HG03442 (cell line): ENCODE results near the gene KLK7.
"Not testable (repeated sequence)": the region's sequence is repeated elsewhere in the genome, so short reads cannot be mapped to it uniquely, and the experiment has no call there.

Source experiments
- ATAC-seq: cut with Tn5 transposase; IDR thresholded peaks from one replicate; pipeline ENCODE4 v1.9.1; 2021; ENCODE audit warnings: mild to moderate bottlenecking, moderate library complexity; ENCODE audit not compliant: unreplicated experiment

The KLK7 gene

DNA sequence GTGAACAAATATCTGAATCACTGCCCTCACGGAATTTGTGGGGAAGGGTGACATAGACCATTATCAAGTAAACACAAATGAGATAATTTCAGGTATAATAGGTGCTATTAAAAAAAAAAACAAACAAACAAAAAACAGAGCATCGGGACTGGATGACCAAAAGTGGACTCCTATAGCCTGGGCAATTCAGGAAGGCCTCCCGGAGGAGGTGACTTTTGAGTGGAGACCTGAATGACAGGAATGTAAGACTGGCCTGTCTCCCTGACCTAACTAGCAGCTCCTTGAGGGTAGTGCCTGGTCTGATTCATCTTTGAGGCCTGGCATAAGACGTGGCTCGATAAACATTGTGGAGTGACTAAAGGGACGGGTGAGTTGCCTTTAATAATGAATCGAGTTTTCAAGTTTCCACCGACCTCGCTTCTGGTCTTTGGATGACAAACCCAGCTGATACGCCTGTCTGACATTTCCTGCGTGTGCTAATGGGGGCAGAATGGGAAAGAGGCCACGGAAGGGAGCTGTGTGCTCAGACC, 29.0 kb upstream of the KLK7 start:
- no peak for ATAC-seq

DNA sequence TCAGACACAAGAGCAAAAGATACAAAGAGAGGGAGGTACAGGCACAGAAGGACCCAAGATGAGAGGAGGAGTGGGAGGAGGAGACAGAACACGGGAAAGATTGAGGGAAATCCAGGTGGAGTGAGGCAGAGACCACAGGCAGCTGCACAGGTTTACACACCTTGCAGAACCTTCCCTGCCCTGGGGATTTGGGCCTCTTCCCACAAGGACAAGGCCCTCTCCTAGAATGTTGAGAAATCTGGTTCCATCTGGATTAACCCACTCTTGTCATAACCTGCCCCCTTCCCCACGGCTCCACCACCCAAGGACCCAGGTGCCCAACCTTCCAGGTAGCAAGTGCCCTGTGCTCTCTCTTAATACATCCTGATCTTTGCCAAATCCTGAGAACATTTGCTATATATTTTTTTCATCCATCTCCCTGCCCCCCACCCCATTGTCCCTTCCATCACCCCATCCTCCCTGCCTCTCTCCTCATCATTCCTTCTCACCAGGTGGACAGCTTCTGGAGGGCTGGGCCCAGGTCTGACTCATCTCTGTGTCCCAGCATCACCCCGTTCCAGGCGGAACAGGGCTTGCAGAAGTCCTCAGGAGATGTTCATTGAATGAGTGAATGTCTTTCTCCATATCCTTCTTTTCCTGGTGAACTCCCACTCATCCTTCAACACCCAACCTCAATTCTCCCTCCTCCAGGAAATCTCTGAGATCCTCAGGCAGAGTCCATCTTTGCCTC, 26.5 kb upstream of the KLK7 start:
- ATAC-seq: no peak

DNA sequence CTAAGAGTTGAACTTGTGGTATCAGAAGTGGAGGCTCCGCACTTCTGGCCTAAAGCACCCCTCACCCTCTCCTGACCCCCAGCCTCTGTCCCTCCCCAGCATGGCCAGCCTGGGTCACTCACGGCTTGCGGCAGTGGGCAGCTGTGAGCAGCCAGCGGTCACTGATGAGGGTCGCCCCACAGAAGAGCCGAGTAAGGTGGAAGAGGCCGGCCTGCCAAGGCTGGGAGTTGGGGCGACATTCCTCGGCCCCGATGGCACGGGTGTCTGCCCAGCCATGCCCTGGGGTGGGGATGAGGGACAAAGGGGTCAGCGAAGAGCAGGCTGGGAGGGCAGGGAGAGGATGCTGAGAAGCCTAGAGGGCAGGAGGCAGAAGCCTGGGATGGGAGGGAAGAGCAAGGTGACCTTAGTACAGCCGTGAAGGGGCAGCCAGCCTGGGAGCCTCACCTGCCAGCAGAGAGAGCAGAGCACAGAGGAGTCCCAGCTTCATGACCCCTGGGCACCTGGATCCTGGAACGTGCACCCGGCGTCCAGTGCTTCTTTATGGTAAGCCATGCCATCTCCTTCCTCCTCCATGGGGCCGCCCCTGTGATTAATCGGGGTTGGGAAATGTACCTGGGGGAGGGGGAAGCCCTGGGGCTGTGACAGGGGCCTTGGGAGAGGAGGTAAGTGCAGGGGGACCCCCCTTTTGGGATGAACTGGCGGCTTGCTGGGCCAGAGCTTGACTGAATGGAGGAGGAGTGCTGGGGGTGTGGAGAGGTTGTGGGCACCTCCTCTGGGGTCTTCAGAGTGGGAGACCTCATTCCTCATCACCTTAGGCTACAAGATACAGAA, 25.6 kb upstream of the KLK7 start:
- no peak for ATAC-seq

DNA sequence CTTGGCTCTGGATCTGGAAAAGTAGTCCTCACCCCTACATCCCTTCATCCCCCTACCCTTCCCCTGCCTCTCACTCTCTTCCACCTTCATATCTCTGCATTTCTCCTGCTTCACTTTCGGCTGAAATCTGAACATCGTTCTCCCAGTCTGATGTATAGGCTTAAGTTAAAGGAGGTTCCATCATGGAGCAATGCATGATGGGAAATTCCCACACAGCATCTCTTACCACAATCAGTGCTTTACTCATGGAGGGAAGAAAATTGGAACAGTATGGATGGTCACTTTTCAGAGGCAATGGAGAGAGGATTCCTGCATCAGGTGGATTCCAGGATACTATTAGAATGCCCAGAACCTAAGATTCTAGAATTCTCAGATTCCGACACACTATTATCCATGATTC, 23.8 kb upstream of the KLK7 start:
- ATAC-seq: no peak

DNA sequence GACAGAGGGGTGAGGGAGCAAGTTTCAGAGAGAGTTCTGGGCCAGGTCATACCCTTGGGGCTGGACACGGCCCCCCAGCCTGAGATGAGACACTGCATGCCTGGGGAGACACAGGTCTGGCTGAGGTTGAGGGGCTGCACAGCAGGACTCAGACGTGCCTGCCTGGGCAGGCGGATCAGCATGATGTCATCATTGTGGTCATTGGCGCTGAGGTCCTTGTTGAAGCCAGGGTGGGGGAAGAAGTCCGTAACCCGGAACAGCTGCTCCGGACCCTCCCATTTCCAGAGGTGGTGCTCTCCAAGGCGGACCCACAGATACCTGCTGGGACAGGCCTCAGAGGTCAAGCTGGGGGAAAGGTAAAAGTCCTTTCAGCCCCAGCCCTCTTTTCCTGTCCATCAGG, 22.7 kb upstream of the KLK7 start:
- ATAC-seq: no peak

DNA sequence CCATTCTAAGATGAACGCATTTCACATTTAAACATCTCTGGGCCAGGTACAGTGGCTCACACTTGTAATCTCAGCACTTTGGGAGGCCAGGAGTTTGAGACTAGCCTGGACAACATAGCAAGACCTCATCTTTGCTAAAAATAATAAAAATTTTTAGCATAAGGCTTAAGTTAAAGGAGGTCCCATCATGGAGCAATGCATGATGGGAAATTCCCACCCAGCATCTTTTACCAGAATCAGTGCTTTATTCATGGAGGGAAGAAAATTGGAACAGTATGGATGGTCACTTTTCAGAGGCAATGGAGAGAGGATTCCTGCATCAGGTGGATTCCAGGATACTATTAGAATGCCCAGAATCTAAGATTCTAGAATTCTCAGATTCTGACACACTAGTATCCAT, 21.5 kb upstream of the KLK7 start:
- ATAC-seq: no peak

DNA sequence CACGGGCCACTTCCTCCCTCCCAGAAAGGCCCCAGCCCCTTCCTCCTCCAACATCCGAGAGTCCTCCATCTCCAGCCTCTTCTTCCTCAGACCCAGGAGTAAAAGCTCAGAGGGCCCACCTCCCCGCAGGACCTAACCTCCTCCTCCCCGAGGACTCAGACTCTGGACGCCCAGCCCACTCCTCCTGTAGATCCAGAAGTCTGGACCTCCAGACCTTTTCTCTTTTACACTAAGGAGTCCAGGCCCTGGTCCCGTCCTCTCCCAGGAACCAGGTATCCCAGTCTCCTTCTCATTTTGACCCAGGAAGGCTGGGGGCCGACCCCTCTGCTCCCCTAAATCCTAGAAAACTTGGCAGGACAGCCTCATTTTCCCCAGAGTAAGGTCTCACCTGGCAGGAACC, 19.6 kb upstream of the KLK7 start:
- no peak for ATAC-seq

DNA sequence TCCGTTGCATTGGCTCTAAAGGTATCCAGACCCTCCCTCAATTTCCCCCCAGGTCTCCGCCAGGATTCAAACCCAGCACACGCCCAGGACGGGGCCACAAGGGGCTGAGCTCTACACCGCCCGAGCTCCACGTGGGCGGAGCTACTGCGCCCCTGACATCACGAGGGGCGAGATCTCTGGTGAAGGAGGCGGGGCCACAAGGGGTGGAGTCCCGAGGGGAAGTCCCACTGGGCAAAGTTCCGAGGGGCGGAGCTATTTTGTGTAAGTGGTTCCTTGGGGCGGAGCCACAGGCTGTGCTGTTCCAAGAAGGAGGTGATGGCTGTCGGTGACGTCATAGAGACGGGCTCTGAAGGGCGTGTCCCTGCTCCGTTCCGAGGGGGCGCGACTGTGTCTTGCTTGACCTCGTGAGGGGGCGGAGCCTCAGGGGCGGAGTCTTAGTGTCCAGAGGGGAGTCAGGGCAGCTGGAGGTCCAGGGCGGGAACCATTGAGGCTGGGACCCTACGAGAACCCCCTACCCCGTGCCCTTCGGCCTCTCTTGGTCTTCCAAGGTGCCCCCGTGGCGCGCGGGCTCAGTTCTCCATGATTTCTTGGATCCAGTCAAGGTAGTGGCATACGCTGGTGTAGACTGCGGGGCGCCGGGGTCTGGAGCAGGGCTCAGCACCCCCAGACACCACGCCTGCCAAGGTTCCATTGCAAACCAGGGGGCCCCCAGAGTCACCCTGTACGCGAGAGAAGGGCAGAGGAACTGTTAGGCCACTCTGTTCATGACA, 19.0 kb upstream of the KLK7 start:
- ATAC-seq: no peak

DNA sequence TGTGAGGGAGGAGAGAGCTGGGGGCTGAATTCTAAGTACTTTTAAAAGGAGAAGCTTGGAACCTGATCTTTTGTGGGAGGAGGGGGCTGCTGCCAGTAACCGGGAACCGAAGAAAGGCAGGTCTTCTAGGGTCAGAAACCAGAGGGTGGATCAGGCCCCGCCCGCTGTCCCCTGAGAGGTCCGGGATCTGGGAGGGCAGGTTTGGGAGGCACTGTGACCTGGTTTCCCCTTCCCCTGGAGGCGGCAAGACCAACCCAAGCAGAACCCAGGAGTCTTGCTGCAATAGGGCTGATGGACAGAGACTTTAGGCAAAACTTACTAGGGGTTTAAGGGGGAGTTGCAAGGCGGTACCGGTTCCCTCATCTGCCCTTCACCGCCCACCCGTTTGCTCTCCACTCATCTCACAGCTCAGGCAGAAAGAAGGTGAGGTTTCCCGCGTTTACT, 18.4 kb upstream of the KLK7 start:
- no peak for ATAC-seq

DNA sequence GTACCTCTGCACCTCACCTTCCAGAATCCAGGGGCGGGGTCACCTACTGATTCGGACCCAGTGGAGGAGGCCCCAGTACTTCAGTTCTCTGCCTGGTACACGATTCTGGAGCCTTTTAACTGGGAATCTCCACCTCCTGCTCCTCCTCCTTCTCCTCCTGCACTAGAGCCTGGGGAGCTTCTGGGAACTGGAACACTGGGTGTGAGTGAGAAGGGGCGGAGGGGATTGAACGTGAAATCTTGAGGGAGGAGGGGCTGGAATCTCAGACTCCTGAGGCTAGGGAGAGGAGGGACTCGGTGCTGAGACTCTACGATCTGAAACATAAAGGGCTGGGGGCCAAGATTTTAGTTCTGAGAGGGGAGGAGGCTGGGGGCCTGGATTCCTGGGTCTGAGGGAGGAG, 17.8 kb upstream of the KLK7 start, which contains the start of gene KLK8:
Gene KLK8 (minus strand): TSS at position 90 of the 400 bp plus-strand sequence. CDS start 437 bp downstream, outside the sequence.
- no peak for ATAC-seq

DNA sequence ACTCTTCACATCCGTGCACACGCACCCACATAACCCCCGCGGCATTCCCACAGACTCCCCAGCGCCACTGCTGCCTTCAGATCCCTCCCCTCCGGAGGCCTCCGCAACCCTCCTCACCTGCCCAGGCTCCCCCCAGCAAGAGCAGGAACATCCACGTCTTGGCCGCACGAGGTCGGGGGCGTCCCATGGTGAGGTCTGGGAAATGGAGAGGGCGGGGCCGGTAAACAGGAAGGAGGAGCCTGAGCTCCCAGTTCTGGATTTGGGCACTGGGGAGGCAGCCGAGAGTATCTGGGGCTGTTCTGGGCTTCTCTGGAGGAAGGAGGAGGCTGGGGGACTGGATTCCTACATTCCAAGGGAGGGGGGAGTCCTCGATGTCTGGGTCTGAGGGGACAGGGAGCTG, 17.3 kb upstream of the KLK7 start:
- no peak for ATAC-seq

DNA sequence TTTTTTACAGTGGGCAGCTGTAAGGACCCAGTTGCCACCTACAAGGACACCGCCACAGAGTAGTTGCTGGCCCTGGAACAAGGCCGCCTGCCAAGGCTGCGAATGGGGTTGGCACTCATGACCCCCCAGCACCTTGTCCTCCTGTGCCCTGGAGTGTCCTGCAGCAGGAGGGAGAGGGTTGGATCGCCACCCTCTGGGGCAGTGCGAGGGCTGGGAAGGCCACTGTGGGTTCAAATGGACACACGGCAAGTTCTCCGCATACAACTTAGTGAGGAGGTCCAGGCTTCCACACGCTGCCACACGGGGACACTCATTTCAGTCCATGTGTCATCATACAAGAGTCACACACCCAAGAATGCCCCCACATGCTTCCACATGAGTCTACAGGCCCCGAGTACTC, 16.7 kb upstream of the KLK7 start:
- no peak for ATAC-seq

DNA sequence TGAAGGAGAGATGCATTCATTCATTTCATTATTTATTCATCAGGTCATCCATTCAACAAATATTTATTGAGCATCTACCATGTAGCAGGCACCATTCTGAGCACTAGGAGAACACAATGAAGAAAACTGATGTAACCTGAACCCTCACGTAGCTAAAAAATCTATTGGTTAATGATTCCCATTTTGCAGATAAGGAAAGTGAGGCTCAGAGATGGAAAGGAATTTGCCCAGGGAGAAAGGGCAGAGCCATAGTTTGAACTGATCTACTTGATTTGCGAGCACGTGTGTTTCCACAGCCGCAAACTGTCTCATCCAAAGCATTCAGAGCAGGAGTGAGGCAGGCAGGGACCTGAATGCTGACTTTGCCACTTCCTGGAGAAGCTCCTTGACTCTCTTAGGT, 15.0 kb upstream of the KLK7 start:
- ATAC-seq: no peak

DNA sequence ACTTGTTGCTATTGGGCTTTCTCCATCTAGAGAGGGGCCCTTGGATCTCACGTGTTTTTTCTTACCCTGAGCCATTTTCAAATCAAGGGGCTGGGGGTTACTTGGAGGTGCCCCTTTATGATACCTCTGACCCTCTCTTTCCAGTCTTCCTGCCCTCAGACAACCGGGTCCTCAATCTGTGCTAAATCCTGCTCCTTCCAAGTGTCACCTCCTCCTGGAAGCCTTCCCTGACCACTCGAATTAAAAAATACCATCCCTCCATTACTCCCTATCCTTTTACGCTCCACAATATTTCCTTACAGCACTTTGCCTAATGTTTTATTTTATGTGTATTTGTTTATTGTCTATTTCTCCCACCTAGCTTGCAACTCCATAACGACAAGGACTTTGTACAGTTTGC, 14.3 kb upstream of the KLK7 start:
- ATAC-seq: no peak

DNA sequence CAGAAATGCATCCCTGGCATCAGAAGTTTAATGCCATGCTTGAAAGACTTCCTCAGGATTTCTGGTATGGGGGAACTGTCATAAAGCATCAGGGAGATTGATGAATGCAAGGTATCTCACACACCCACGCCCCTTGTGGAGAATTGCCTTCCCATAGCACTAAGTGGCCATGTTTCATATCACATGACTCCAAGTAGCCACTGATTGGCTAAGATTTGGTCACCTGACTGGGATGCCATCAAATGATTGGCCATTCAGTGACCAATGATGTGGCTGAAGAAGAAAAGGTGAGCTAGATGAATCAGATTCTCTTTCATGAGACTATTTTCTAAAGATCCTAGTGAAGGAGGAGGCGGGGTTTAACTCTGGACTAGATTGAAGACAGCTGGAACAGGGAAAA, 10.4 kb upstream of the KLK7 start:
- no peak for ATAC-seq

DNA sequence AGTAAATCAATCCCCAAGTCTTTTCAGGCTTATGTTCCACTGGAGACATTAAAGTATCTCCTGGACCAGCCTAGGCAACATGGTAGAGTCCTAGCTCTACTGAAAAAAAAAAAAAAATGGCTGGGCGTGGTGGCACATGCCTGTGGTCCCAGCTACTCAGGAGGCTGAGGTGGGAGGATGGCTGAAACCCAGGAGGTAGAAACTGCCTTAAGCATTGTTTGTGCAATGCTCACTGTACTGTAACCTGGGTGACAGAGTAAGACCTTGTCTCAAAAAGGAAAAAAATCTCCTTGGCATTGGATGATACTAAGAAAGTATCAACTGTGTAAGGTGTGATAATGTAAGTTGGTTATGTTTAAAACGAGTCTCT, 8.9 kb upstream of the KLK7 start:
- ATAC-seq: no peak

DNA sequence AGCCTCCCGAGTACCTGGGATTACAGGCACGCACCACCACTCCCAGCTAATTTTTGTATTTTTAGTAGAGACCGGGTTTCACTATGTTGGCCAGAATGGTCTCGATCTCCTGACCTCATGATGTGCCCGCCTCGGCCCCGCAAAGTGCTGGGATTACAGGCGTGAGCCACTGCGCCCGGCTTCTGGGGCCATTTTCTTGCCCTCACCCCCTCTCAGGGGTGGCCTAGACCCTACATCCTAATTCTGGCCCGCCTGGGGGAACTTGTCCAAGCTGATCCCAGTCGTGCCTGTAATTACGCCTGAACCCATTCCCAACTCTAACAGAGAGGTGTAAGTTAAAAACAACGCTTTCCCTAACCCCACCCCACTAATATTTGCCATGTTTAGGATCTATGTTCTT, 699 bp upstream of the KLK7 start:
- not testable (repeated sequence) for ATAC-seq

DNA sequence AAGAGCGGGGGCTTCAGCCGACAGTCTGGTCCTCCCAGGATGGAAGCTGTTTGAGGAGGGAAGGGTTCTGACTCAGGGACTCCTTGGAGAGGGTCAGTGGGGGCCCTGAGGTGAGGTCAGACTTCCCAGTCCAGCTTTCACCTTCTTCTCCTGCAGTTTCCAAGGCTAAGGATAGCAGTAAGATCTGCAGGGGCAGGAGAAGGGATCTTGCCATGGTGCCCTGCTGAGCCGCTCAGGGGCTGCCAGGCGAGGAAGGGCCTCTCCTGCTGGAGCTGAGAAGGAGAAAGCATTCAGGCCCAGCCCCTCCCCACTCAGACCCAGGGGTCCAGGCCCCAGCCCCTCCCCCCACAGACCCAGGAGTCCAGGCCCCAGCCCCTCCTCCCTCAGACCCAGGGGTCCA, 1.5 kb downstream of the KLK7 start:
- no peak for ATAC-seq

DNA sequence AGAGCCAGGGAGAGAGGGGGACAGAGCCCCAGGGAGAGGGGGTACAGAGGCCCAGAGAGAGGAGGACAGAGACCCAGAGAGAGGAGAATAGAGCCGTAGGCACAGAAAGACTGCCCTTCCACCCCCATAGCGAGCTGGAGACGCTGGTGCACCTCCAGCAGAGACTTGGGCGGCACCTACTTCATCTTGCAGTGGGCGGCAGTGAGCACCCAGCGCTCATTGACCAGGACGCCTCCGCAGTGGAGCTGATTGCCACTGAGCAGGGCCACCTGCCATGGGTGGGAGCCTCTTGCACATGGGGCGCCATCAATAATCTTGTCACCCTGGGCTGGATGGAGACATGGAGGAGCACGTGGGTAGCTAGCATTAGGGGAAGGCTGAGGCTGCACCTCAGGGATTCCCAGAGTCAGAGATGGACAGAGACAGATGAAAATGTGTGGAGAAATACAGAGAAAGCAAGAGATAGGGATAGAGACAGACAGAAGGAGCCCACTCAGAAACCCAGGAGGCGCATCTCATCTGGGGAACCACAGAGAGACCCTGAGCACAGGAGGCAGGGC, 2.0 kb downstream of the KLK7 start:
- no peak for ATAC-seq

DNA sequence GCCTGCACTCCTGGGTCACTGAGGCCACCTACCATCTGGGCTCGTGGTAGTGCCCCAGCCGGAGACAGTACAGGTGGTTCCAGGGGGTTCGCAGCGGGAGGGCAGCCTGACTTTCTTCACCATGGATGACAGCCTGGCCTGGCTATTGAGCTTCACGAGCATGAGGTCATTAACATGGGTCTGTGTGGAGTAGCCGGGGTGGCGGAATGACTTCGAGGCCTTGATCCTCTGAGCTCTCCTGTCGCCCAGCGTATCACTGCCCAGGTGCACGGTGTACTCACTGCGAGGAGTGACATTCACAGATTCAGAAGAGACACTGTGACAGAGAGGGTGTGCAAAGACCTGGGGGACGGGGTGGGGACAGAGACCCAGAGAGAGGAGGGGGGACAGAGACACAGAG, 3.5 kb downstream of the KLK7 start:
- no peak for ATAC-seq

DNA sequence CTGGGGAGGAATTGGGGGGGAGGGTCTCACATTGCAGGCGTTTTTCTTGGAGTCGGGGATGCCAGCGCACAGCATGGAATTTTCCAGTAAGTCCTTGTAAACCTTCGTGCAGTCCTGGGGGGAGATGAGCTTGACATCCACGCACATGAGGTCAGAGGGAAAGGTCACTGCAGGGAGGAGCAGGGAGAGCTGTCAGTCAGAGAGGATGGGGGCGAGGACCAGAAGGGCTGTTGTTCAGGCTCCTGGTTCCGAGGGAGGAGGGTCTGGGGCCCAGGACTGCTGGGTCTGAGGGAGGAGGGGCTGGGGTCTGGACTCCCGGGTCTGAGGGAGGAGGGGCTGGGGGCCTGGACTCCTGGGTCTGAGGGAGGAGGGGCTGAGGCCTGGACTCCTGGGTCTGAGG, 4.0 kb downstream of the KLK7 start:
- no peak for ATAC-seq
